CD4-positive, alpha-beta T cell treated with Interleukin-17A for 1 hour (primary cell): ENCODE results near the gene IRF3.
A peak's percentile ranks its signal among the peaks of the same experiment; 100 is the strongest.

Experiments used
- DNase-seq: peaks from one replicate; pipeline ENCODE4 v3.0.0-alpha.2; 2020

IRF3 gene

DNA sequence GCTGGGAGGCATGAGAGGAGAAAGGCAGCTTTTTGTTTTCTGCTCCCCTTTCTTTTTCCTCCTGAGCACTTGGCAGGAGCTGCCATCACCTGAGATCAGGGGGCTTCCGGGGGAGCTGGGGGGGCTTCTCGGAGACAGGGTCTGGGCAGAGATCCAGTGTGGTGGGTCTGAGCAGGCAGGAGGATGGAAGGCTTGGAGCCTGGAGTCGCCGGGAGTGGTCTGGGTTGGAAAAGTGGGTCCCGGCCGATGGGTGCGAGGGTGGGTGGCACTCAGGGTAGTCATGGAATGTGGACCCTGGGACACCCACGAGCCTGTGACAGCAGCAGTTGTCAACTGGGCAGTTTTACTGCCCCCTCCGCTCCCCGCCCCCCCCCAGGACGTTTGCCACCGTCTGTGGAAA lies 21.5 kb upstream of the IRF3 start:
- DNase-seq = no peak

DNA sequence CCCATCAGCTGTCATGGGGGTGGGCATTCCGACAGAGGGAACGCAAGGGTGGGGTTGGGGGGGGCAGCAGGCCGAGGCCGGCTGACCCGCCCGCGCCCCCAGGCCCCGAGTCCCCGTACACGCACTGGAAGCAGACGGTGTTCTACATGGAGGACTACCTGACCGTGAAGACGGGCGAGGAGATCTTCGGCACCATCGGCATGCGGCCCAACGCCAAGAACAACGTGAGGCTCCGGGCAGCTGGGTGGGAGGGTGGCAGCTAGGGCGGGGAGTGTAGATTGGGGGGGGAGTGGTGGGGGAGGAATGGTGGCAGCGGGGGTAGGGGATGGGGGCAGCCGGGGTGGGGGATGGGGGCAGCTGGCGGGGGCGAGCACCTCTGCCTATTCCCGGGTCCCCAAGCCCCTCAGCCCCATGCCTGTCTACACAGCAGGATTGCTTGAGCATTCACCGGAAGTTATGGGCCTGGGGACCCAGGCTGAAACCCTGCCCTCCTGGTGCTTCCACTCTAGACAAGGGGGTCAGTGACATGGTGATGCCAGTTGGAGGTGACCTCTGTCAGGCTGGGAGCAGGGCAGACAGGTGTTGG lies 20.9 kb upstream of the IRF3 start:
- DNase-seq = no peak

DNA sequence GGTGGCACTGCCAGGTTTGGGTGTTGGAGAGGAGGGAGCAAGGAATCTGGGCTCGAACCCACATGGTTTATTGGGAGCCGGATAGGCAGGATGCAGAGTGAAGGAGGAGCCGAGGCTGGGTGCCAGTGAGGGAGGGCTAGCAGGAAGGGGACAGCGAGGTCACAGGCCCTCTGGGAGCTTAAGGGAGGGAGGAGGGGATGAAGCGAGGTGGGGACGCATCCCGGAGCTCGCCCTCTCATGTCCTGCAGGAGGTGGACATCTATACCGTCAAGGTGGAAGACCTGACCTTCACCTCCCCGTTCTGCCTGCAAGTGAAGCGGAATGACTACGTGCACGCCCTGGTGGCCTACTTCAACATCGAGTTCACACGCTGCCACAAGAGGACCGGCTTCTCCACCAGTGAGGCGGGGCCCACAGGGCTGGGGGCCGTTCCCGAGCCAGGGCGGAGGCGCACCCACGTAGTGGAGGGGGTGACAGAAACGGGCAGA lies 20.2 kb upstream of the IRF3 start:
- no peak for DNase-seq

DNA sequence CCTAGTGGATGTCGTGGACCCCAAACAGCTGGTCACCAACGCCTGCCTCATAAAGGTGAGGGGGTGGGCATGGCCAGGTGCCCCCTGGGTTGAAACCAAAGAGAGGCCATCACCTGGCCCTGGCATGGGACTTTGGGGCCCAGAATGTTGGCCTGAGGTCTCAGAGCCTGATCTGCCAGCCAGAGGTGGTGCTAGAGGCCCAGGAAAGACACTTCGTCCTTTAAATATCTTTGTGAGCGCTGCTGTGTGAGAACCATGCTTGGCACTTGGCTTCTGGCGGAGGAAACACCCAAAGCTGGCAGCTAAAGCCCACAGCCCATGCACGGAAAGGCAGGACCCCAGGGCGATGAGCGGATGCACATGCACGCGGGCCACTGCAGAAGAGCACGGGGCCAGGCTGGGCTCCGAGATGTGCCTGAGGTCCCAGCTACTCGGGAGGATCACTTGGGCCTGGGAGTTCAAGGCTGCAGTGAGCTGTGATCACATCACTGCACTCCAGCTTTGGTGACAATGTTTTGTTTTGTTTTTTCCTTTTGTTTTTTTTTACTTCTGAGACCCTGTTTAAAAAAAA lies 19.4 kb upstream of the IRF3 start:
- no peak for DNase-seq

DNA sequence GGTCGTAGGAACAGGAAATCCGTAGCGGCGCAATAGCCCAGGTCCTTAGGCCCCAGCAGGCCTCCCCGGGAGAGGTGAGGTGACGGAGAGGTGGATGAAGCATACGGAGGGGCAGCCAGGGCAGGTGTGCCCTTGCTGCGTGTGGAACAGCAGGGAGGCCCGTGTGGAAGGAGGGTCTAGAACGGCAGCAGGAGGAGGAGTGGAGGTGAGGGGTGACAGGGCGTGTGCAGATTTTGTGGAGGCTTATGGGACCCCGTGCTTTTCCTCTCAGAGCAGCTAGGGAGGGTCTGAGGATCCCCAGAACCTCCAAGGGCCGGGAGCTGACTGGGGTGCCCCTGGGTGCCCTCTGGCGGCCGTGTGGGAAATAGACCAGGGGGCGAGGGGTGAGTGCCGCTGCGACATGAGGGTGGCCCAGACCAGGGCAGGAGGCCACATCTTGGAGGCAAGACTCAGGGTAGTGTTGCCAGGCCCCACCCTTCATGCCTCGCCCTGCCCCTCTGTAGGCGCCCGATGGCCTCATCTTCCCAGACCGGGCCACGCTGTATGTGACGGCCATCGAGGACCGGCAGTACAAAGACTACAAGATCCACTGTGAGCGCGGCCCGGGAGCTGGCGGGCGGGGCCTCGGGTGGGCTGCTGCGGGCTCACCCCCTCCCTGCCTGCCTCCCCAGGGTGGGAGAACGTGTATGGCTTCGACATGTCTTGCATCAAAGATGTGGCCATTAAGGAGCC lies 18.8 kb upstream of the IRF3 start:
- peak; percentile 36 for DNase-seq

DNA sequence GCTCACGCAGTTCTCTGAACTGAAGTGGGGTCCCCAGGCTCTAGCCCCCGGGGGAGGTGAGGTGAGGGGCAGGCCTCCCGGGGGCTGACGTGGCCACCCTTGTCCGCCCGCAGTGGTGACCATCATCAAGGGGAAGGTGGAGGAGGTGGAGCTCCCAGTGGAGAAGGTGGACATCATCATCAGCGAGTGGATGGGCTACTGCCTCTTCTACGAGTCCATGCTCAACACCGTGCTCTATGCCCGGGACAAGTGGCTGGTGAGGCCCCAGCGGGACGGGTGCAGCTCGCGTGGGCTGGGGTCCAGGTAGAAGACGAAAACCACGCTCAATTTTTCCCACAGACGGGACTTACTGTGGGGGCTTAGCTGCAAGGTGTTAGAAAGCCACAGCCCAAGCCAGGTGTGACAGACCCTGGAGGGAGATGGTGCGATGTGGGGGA lies 18.2 kb upstream of the IRF3 start:
- DNase-seq = no peak

DNA sequence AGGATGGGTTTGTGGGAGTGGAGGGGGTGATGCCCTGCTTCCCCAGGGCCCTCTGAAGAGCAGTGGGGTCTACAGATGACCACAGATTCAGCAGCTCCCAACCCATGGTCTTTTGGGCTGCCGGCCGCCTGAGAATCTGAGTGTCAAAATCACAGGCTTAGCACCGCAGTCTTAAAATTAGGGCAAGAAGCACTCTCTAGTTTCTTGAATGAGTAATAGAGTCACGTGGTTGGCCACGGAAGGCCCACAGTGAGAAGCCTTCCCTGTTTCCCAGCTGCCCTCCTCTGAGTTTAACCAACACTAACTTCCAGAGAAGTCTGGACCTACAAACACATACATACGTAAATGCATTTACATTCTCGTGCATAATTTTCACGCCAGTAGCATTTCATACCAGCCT lies 16.6 kb upstream of the IRF3 start:
- no peak for DNase-seq

DNA sequence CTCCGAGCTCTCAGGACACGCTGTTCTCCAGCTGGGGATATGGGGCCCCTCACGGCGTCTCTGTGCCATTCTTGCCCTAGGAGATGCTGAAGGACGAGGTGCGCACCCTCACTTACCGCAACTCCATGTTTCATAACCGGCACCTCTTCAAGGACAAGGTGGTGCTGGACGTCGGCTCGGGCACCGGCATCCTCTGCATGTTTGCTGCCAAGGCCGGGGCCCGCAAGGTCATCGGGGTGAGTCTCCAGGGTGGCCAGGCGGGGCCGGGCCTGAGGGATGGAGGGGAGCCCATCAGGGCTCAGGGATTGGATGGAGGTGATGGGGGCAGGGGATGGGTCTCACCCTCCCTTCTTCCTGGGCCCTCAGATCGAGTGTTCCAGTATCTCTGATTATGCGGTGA lies 16.2 kb upstream of the IRF3 start:
- DNase-seq = no peak

DNA sequence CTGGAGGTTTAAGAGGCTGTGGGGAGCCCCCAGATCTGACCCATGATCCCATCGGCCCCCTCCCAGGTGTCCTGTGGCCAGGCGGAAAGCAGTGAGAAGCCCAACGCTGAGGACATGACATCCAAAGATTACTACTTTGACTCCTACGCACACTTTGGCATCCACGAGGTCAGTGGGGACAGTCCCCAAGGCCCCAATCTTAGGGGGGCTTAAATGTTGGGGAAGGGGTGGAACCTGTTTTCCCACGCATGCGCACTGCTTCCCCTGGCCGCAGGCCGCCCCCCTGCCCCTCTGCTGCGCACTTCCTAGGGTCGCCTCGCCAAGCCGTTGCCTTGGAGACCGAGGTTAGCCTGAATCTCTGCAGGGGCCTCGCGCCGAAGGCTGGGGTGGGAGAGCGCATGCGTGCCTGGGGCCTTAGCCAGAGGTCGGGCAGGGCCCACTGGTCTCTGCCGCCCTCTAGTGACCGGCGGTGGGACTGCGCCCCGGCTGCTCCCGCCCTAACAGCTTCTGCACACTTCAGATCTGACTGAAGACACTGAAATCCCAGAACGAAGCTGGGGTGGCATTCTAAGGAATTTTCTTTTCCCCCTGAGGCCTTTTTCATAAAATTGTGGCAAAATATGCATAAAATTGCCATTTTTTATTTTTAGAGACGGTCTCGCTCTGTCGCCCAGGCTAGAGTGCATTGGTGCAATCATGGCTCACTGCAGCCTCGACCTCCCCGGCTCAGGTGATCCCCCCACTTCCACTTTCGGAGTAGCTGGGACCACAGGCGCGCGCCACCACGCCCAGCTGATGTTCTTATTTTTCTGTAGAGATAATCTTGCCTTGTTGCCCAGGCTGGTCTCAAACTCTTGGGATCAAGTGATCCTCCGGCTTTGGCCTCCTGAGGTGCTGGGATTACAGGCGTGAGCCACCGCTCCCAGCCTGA lies 15.0 kb upstream of the IRF3 start:
- DNase-seq = peak; percentile 93

DNA sequence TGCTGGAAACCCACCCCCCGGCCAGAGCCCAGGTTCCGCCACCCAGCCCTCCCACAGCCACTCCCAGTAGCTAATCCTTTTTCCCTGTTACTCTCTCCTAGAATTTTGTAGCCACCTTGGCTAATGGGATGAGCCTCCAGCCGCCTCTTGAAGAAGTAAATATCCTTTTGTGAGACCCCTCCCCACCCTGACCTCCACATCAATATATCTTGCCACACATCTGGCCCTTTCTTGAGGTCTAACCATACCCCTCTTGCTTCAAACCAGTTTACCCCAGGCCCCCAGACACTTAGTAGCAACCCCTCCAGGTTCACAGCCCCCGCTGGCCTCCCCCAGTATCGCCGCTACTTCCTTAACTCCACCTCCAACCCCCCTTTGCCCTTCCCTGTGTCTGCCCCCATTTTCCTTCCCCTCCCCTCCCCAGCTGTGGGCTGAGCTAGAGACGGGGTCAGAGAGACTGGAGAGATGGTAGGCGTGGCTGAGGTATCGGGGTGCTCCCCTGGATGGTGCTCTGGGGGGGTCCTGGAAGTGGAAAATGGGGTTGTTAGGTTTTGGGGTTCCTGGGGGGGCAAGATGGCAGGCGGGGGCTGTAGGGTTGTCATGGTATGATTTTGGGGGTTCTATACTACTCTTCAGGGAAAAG lies 14.2 kb upstream of the IRF3 start:
- no peak for DNase-seq

DNA sequence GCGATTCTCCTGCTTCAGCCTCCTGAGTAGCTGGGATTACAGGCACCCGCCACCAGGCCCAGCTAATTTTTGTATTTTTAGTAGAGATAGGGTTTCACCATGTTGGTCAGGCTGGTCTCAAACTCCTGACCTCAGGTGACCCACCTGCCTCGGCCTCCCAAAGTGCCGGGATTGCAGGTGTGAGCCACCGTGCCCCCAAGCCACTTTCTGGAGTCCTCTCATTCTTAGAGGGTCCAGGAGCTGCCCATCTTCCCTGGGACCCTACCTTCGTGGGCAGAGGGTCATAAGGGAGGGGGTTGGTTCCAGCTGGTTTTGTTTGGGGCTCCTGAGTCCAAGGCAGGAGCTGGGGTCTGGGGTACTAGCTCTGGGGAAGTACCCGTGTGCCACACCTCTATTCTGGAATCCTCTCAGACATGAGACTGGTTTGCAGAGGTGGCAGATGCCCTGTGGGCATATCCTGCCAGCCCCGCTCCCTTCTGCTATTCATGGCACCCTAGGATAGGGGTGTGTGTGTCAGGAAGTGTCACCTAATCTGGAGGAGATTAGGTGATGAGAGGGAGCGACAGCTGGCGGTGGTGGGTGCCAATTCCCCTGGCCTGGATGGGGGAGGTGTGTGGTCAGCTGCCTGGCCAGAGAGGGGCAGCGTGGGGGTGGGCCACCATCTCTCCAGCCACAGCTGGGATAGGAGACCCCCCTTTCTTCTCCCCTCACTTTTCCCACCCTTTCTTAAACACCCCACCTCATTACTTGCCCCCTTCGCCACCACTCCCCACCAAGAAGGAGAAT lies 13.5 kb upstream of the IRF3 start:
- DNase-seq = no peak

DNA sequence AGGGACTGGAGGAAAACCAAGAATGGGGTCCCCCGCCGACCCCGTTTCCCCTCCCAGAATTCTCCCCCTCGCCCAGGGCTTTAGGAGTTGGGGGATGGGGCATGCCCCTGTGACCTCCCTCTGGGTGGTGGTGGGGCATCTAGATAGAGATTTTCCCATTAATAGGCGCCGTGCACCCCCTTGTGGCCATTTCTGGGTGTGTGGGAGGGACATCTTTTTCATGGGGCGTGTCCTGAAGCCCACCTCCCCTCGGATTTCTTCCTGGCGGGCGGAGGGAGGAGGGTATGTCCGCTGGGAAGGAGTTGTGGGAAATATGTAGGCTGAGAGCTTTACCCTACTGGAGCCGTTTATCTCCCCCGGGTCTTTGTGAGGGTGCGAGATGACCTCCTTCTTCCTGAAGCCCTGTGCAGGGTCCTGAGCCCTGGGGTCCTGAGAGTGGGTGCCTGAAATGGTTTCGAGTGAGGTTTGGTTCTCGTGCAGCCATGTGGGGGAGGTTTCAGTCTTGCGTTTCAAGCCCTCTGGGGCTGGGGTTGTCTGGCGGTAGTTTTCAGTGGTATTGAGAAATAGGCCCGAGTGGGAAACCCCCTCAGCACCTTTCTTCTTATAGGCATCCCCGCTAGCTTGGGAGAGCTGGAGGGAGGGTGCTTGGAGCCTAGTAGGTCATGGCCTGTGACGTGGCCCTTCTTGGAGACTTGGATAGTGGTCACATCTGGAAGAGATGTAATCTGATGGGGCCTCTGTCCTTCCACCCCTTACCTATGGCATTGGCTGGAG lies 12.4 kb upstream of the IRF3 start:
- DNase-seq = peak; percentile 87

DNA sequence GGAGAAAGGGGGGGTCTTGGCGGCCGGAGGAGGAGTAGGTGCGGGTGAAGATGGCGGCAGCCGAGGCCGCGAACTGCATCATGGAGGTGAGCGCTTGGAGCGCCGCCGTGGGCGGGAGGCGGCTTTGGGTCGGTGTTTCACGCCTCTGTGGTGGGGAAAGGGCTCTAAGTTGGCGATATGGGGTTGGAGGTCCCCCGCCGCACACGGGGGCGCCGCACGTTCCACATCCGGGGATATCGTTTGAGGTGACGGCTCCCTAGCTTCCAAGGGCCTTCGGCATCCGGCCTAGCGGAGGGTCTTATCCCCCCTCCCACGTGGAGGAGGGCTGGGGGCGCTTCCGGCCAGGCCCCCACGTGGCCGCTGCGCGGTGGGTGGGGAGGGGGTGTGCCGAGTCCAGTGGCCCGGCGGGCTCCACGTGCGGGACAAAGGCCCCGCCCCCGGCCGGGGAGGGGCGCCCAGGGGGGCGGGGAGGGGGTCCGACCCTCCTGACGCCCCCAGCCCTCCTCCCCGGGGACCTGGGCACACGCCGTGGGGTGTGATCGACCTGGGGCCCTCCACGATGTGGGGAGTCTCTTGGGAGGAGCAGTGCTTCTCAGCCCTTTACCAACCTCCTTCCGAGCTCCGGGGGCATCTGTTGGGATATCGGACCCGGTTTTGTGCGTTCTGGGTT lies 11.7 kb upstream of the IRF3 start, which contains the start of gene PRMT1:
TSS of gene PRMT1 (plus strand) at position 41 of the 670 bp plus-strand sequence. CDS start at position 51, 10 bp downstream.
- DNase-seq = no peak

DNA sequence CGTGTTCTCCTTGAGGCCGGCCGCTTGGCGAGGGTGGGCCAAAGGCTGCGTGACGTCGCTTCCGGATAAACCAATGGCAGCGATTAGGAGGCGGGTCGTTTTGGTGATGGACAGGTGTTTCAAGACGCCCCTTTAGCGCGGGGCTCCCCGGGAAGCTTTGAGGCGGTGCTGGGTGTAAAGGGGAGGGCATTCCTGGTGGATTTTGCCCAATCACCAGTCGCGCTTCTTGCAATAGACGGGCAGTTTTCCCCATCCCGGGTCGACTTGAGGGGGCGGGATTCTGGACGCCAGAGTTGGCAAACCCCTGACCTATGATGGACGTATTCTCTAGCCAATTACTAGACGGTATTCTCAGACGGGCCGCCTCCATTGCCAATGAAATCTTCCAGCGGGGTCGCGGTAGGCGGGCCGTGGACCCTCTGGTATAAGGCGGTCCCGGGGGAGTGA lies 11.2 kb upstream of the IRF3 start:
- peak; percentile 100 for DNase-seq

DNA sequence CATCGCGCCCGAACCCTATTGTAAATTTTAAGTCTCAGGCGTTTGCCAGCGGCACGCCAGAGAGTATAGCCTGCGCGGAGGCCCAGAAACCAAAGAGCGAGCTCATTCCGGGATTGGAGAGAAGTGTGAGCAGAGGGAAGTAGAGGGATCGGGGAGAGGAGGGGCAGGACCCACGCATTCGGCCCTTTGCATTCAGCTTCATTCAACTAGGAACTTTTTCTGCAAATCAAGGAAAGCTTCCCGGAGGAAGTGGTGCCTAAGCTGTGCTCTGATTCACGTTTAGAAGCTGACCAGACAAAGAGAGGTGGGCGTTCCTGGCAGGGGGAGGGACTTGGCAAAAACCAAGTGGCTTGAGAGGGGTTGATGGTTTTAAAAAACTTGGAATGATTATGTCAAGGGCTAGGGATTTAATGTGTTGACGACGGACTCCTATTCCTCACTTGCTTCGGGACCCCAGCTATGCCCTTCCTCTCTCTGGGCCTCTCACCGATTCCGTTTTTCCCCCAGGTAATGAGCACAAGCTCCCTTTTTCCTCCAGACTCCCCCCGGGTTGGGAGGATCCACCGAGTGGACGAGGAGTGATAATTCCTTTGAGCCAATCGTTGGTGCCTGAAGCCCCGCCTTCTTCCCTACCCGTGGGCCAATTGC lies 10.6 kb upstream of the IRF3 start:
- no peak for DNase-seq

DNA sequence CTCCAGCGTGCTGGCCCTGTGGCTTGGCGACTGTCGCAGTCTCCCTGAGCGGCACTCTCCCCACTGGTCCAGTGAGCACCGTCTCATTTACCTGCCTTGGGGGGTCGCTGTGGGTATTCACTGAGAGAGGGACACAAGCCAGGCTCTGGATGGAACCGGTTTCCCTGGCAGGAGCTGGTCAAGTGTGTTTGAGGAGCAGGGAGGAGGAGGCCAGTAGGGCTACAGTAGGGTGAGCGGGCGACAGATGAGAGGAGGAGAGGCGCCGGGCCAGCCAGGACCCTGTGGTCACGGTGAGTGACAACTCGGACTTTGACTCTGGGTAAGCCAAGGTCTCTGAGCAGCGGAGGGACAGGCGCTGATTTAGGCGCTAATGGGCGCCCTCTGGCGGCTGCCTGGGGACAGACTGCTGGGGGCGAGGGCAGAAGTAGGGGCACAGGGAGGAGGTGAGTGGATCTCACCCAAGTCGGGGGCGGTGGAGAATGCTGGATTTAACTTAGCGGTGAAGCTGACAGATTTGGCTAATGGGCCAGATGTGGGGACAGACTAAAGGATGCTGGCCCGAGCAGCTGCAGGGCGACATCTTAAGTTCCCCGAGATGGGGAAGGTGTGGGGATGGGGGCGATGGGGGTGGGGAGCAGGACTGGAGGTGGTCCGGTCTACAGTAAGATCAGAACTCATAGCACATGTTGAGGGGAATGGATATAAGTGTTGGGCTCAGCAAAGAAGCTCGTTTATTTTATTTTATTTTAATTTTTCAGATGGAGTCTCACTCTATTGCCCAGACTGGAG lies 6.7 kb upstream of the IRF3 start:
- DNase-seq = peak; percentile 82

DNA sequence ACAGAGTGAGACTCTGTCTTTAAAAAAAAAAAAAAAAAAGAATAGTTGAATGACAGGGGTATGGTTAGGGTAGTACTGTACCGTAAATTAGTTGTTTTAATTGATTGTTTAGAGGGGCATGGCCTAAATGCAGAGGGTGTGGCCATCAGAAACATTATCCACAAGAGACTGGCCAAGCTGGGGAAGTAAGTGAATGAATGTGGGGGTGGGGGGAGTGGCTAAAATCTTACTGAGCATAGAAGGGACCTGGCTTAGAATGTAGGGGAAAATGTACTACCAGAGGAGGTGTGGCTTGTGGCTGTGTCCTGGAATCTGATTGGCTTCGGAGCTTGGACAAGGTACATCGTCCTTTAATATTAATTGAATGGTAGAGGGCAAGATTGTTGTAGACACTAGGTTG lies 3.9 kb upstream of the IRF3 start:
- no peak for DNase-seq

DNA sequence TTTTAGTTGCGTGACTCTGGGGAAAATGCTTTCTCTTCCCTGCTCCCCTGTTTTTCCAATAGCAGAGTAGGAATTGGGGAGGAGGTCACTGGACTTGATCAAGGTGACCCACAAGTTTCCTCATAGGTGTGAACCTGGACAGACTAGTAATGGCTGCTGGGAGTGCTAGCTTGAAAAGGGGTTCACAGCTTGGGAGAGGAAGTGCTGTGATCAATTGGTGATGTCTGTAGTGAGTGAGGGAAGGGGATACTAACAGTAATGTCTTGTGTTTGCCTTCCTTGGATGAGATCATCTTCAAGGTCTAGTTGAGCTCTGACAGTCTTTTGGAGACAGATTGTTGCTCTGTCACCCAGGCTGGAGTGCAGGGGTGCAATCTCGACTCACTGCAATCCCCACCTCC lies 1.8 kb upstream of the IRF3 start:
- DNase-seq = no peak

DNA sequence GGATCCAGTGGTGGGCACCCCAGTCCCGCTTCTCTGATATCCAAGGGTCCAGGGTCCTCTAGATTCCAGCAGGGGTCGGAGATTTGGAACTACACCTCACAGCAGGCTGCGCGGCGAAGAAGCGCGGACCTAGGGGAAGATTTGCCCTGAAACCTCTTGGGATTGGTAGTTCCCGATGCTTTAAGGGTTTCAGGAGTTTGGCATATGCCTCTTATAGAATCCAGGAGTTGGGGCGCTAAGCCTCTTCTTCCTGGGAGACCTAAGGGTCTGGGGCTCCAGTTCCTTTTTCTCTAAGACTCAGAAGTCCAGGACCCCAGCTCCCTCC lies 425 bp upstream of the IRF3 start:
- no peak for DNase-seq
